Neural cell (in vitro differentiated cells): ENCODE results near the gene CEP78. TPM values are rescaled to one million over a fixed set of nuclear protein-coding genes. Genes with fewer than 3 reads are reported as not detected.

ENCODE experiments used
- H2AFZ ChIP-seq: fragments of 200-600, 300-800 bp; sonication (generic), shearing (Covaris generic); 2 replicates; pipeline ENCODE4 v1.6.0; 2014; ENCODE audit warnings: low read depth, mild to moderate bottlenecking, antibody characterized with exemption, low read length, moderate library complexity
- H3F3A ChIP-seq: fragments of 200-600 bp; shearing (Covaris generic); 2 replicates; pipeline ENCODE4 v1.6.1; 2016; ENCODE audit warnings: mild to moderate bottlenecking, moderate library complexity, mixed read lengths, antibody characterized with exemption, low read length; ENCODE audit not compliant: insufficient read depth, poor library complexity, severe bottlenecking
- H3K27ac ChIP-seq: fragments of 200-600, 300-800 bp; sonication (generic), shearing (Covaris generic); 2 replicates; pipeline ENCODE4 v1.5.1; 2014; ENCODE audit warnings: mild to moderate bottlenecking, low read length, moderate library complexity
- H3K27me3 ChIP-seq: fragments of 300-800, 200-600 bp; sonication (generic), shearing (Covaris generic); 2 replicates; pipeline ENCODE4 v1.6.0; 2014; ENCODE audit warnings: mild to moderate bottlenecking, low read depth, low read length, moderate library complexity; ENCODE audit not compliant: insufficient read depth
- H3K36me3 ChIP-seq: fragments of 300-800, 200-600 bp; sonication (generic), shearing (Covaris generic); 2 replicates; pipeline ENCODE4 v1.5.1; 2014; ENCODE audit warnings: mild to moderate bottlenecking, antibody characterized with exemption, low read length, moderate library complexity; ENCODE audit not compliant: insufficient read depth
- H3K4me2 ChIP-seq: fragments of 300-800, 200-600 bp; sonication (generic), shearing (Covaris generic); 2 replicates; pipeline ENCODE4 v1.6.0; 2014; ENCODE audit warnings: mild to moderate bottlenecking, low read length
- H3K4me3 ChIP-seq: fragments of 300-800, 200-600 bp; sonication (generic), shearing (Covaris generic); 2 replicates; pipeline ENCODE4 v1.5.1; 2014; ENCODE audit warnings: mild to moderate bottlenecking, low read length, moderate library complexity
- H3K79me2 ChIP-seq: fragments of 200-600 bp; shearing (Covaris generic); replicated peaks from 2 replicates; pipeline ENCODE4 v1.6.0; 2014; ENCODE audit warnings: mild to moderate bottlenecking, low read length, moderate library complexity; ENCODE audit not compliant: insufficient read depth
- H3K9ac ChIP-seq: fragments of 300-800, 200-600 bp; sonication (generic), shearing (Covaris generic); 2 replicates; pipeline ENCODE4 v1.6.1; 2016; ENCODE audit warnings: mild to moderate bottlenecking, low read length, mixed read lengths
- H3K9me2 ChIP-seq: fragments of 200-600 bp; shearing (Covaris generic); 2 replicates; pipeline ENCODE4 v1.6.1; 2016; ENCODE audit warnings: mild to moderate bottlenecking, low read length, mixed read lengths; ENCODE audit not compliant: insufficient read depth
- H3K9me3 ChIP-seq: fragments of 200-600, 300-800 bp; sonication (generic), shearing (Covaris generic); 2 replicates; pipeline ENCODE4 v1.6.1; 2016; ENCODE audit warnings: mild to moderate bottlenecking, mixed run types, low read length, moderate library complexity, mixed read lengths
- H4K20me1 ChIP-seq: fragments of 200-600 bp; shearing (Covaris generic); 2 replicates; pipeline ENCODE4 v1.6.1; 2016; ENCODE audit warnings: mild to moderate bottlenecking, mixed run types; ENCODE audit not compliant: insufficient read depth
- CTCF ChIP-seq: fragments of 450-650 bp; IDR thresholded peaks from 2 replicates; pipeline ENCODE4 v1.5.1; 2014; ENCODE audit warnings: antibody characterized with exemption, mild to moderate bottlenecking, moderate library complexity; ENCODE audit not compliant: poor library complexity, severe bottlenecking
- EP300 ChIP-seq: fragments of 450-650 bp; conservative IDR thresholded peaks from 2 replicates; pipeline ENCODE4 v1.6.1; 2014; ENCODE audit warnings: antibody characterized with exemption, mild to moderate bottlenecking, moderate library complexity; ENCODE audit not compliant: poor library complexity, severe bottlenecking
- EZH2 ChIP-seq: fragments of 200-600, 300-800 bp; shearing (Covaris generic), sonication (generic); IDR thresholded peaks from 2 replicates; pipeline ENCODE4 v1.6.1; 2014; ENCODE audit warnings: antibody characterized with exemption, low read length, borderline replicate concordance, mild to moderate bottlenecking; ENCODE audit not compliant: insufficient read depth, poor library complexity, severe bottlenecking
- MXI1 ChIP-seq: fragments of 450-650 bp; conservative IDR thresholded peaks from 2 replicates; pipeline ENCODE4 v1.6.1; 2014; ENCODE audit warnings: antibody characterized with exemption, mild to moderate bottlenecking; ENCODE audit not compliant: poor library complexity, severe bottlenecking
- POLR2AphosphoS5 ChIP-seq: IDR thresholded peaks from 2 replicates; pipeline ENCODE4 v1.6.1; 2012
- RAD21 ChIP-seq: fragments of 450-650 bp; conservative IDR thresholded peaks from 2 replicates; pipeline ENCODE4 v1.6.1; 2014; ENCODE audit warnings: antibody characterized with exemption, mild to moderate bottlenecking, moderate library complexity
- REST ChIP-seq: IDR thresholded peaks from 2 replicates; pipeline ENCODE4 v1.6.1; 2012; ENCODE audit warnings: borderline replicate concordance
- SMC3 ChIP-seq: fragments of 450-650 bp; conservative IDR thresholded peaks from 2 replicates; pipeline ENCODE4 v1.6.1; 2014; ENCODE audit warnings: antibody characterized with exemption, mild to moderate bottlenecking, moderate library complexity; ENCODE audit not compliant: poor library complexity
- TAF1 ChIP-seq: IDR thresholded peaks from 2 replicates; pipeline ENCODE4 v1.6.1; 2012; ENCODE audit warnings: low read depth
- polyA plus RNA-seq: library from polyadenylated mRNA; depleted of rRNA; stranded (reverse); fragments of >200 nt; gene quantifications from 2 replicates; pipeline ENCODE4 v1.2.3, GENCODE V29; 2014

Gene CEP78
- polyA plus RNA-seq, 1 donor from 2014 or later = 57.8 TPM

DNA sequence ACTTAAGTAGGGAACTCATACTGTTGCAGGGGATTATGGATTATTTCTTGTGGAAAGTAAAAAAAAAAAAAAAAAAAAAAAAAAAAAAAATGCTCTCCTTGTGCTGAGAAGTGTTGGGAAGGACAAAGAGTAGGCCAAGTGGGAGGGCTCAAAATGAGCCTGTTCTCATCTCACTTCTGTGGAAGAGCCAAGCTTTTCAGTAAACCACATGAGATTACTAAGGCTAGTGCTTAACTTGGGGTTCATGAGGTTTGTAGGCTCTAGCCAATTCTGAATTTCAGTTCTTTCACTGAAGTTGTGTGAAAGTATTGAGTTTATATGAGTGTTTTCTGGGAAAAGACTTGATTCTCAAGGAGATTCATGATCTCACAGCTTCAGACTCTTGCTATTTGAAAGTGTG, 23.0 kb upstream of the CEP78 start:
- H3K36me3 ChIP-seq = no peaks in the 10 kb centered on the region

GRCh38 chr9:78213712-78214111, 22.2 kb upstream of the CEP78 start:
- Histone ChIP-seq H3F3A (no peaks in the 10 kb centered on the region), H3K27ac (no peak overlapping the region), H3K9ac (no peak overlapping the region), H3K4me3 (no peak overlapping the region), H3K79me2 (no peaks in the 10 kb centered on the region), H3K4me2 (no peak overlapping the region), H3K36me3 (no peaks in the 10 kb centered on the region), H3K27me3 (no peaks in the 10 kb centered on the region), H4K20me1 (no peaks in the 10 kb centered on the region), H3K9me3 (no peaks in the 10 kb centered on the region), H2AFZ (no peak overlapping the region), H3K9me2 (no peaks in the 10 kb centered on the region)
- TF ChIP-seq MXI1 (no peak), RAD21 (peak; percentile 60), SMC3 (peak; percentile 49), POLR2AphosphoS5 (no peak), REST (no peak), CTCF (peak; percentile 59)

More for the DNA sequence above, 23.0 kb upstream of the CEP78 start:
- Histone ChIP-seq H3K9ac (no peak overlapping the region), H4K20me1 (no peaks in the 10 kb centered on the region), H3K27me3 (no peaks in the 10 kb centered on the region), H3K9me3 (no peaks in the 10 kb centered on the region), H3K27ac (no peak overlapping the region), H3F3A (no peaks in the 10 kb centered on the region), H3K4me3 (no peak overlapping the region), H3K79me2 (no peaks in the 10 kb centered on the region), H3K4me2 (no peak overlapping the region), H2AFZ (no peak overlapping the region), H3K9me2 (no peaks in the 10 kb centered on the region)
- TF ChIP-seq REST (no peak), TAF1 (no peak), CTCF (no peak), EZH2 (no peak), SMC3 (no peak), RAD21 (no peak), EP300 (no peak), MXI1 (no peak), POLR2AphosphoS5 (no peak)
